HG03064 (cell line): ENCODE measurements around the gene VASH2.
A peak's percentile ranks its signal among the peaks of the same experiment; 100 is the strongest.
"Not testable (repeated sequence)": the region's sequence is repeated elsewhere in the genome, so short reads cannot be mapped to it uniquely, and the experiment has no call there.

Experiments
- ATAC-seq: cut with Tn5 transposase; IDR thresholded peaks from one replicate; pipeline ENCODE4 v1.9.1; 2021; ENCODE audit warnings: low read depth; ENCODE audit not compliant: unreplicated experiment

Gene VASH2

GRCh38 chr1:212954514-212954913 is 4.2 kb downstream of the VASH2 start:
- ATAC-seq = no peak

GRCh38 chr1:212955098-212955497 is 4.8 kb downstream of the VASH2 start:
- ATAC-seq = no peak

GRCh38 chr1:212955961-212956620 is 5.8 kb downstream of the VASH2 start:
- no peak for ATAC-seq

- no peak for ATAC-seq
Measured at GRCh38 chr1:212957546-212957945, 7.2 kb downstream of the VASH2 start.

- no peak for ATAC-seq
Measured at GRCh38 chr1:212958175-212958574, 7.8 kb downstream of the VASH2 start.

GRCh38 chr1:212959266-212960220 is 9.2 kb downstream of the VASH2 start:
- ATAC-seq = peak; percentile 78

GRCh38 chr1:212960932-212961331 is 10.6 kb downstream of the VASH2 start:
- ATAC-seq = no peak

- ATAC-seq = no peak
Measured at GRCh38 chr1:212962509-212962908, 12.2 kb downstream of the VASH2 start.

GRCh38 chr1:212964102-212964501 is 13.8 kb downstream of the VASH2 start:
- no peak for ATAC-seq

- not testable (repeated sequence) for ATAC-seq
Measured at GRCh38 chr1:212964993-212965392, 14.7 kb downstream of the VASH2 start.

GRCh38 chr1:212966616-212967015 is 16.3 kb downstream of the VASH2 start:
- no peak for ATAC-seq

GRCh38 chr1:212967801-212968200 is 17.5 kb downstream of the VASH2 start:
- no peak for ATAC-seq

- ATAC-seq = no peak
Measured at GRCh38 chr1:212968368-212968863, 18.1 kb downstream of the VASH2 start.

GRCh38 chr1:212970085-212970484 is 19.7 kb downstream of the VASH2 start:
- no peak for ATAC-seq

- no peak for ATAC-seq
Measured at GRCh38 chr1:212971312-212971711, 21.0 kb downstream of the VASH2 start.

- ATAC-seq = no peak
Measured at GRCh38 chr1:212973426-212973825, 23.1 kb downstream of the VASH2 start.

GRCh38 chr1:212973899-212974298 is 23.6 kb downstream of the VASH2 start:
- ATAC-seq = no peak

- no peak for ATAC-seq
Measured at GRCh38 chr1:212974711-212975110, 24.4 kb downstream of the VASH2 start.

- ATAC-seq = no peak
Measured at GRCh38 chr1:212975111-212975918, 25.0 kb downstream of the VASH2 start.

- ATAC-seq = no peak
Measured at GRCh38 chr1:212976586-212976985, 26.2 kb downstream of the VASH2 start.
